HepG2 (cell line): ENCODE results near the gene NUDCD3. TPM values are rescaled to one million over a fixed set of nuclear protein-coding genes. Genes with fewer than 3 reads are reported as not detected.

ENCODE experiments used
- ATAC-seq: fragments of 200-7000 bp; cut with Tn5 transposase; 3 replicates; pipeline ENCODE4 v1.9.1; 2020; ENCODE audit warnings: mild to moderate bottlenecking, moderate library complexity
- BruUV-seq: library from RNA; stranded (reverse); fragments of 400-500 nt; replicated peaks from 2 replicates; lab custom pipeline; 2021; lab: Mats Ljungman, UMichigan
- CTCF ChIA-PET: fragments of 300-600 bp; formaldehyde crosslinking; extraction: SDS; loops from one replicate; lab custom pipeline; 2021; ENCODE audit warnings: low total read pairs, inconsistent platforms, low intra/inter-chr PET ratio; lab: Yijun Ruan, JAX
- POLR2A ChIA-PET: fragments of 350-600 bp; sonication (Branson Sonifier 250); formaldehyde crosslinking; loops from one replicate; lab custom pipeline; 2020; ENCODE audit warnings: antibody characterized with exemption, inconsistent platforms; lab: Yijun Ruan, JAX
- DNase-seq: peaks from one replicate; pipeline ENCODE4 v3.0.0-alpha.2; 2015; ENCODE audit warnings: low spot score
- FAIRE-seq: peaks from 3 replicates; lab custom pipeline; 2011; peaks lifted over from hg19 to GRCh38; lab: Jason Lieb, UNC
- H2AFZ ChIP-seq: one replicate; pipeline ENCODE4 v1.6.1; 2011; ENCODE audit warnings: low read length, inconsistent platforms
- H3K27ac ChIP-seq: fragments of 300-600 bp; 3 replicates; pipeline ENCODE4 v1.8.0; 2011; ENCODE audit warnings: mixed run types, mild to moderate bottlenecking, mixed read lengths, low read length, inconsistent platforms; ENCODE audit not compliant: insufficient read depth; ENCODE audit errors: extremely low read length
- H3K27me3 ChIP-seq, 2 experiments: fragments of 200-600 bp in 1 of 2; 2 replicates in 1 of 2; 3 replicates in 1 of 2; pipeline versions ENCODE4 v1.6.0 to v1.8.0; 2011; ENCODE audit warnings: low read length in 2 of 2, mild to moderate bottlenecking in 2 of 2, moderate library complexity in 2 of 2, inconsistent platforms in 1 of 2; ENCODE audit not compliant: insufficient read depth in 2 of 2, control insufficient read depth in 1 of 2
- H3K36me3 ChIP-seq, 2 experiments: fragments of 200-600 bp in 1 of 2; replicated peaks in 1 of 2; 2 replicates in 1 of 2; 3 replicates in 1 of 2; pipeline versions ENCODE4 v1.5.1 to v1.8.0; 2011; ENCODE audit warnings: low read length in 2 of 2, inconsistent platforms in 1 of 2; ENCODE audit not compliant: insufficient read depth in 2 of 2, control insufficient read depth in 1 of 2
- H3K4me1 ChIP-seq: 2 replicates; pipeline ENCODE4 v1.5.1; 2012; ENCODE audit warnings: low read length, inconsistent platforms; ENCODE audit not compliant: insufficient read depth
- H3K4me2 ChIP-seq: 2 replicates; pipeline ENCODE4 v1.6.0; 2011; ENCODE audit warnings: low read depth, low read length, inconsistent platforms
- H3K4me3 ChIP-seq, 3 experiments: fragments of 200-600 bp in 1 of 3; sonication (generic), shearing (Covaris generic) in 1 of 3; replicated peaks in 1 of 3; 2 replicates each; pipeline ENCODE4 v1.5.1; 2011 to 2016; ENCODE audit warnings: low read length in 3 of 3, inconsistent platforms in 2 of 3, low read depth in 2 of 3, mild to moderate bottlenecking in 2 of 3, control low read depth in 1 of 3, mixed read lengths in 1 of 3; ENCODE audit not compliant: insufficient read depth in 1 of 3
- H3K79me2 ChIP-seq: one replicate; pipeline ENCODE4 v1.6.1; 2011; ENCODE audit warnings: low read length, inconsistent platforms; ENCODE audit not compliant: insufficient read depth
- H3K9ac ChIP-seq: 2 replicates; pipeline ENCODE4 v1.6.0; 2011; ENCODE audit warnings: mild to moderate bottlenecking, low read depth, low read length, inconsistent platforms; ENCODE audit not compliant: insufficient read depth
- H3K9me3 ChIP-seq: 2 replicates; pipeline ENCODE4 v1.5.1; 2012; ENCODE audit warnings: mild to moderate bottlenecking, low read length
- H4K20me1 ChIP-seq: 2 replicates; pipeline ENCODE4 v1.6.0; 2011; ENCODE audit warnings: inconsistent platforms, mild to moderate bottlenecking, low read length, moderate library complexity; ENCODE audit not compliant: insufficient read depth
- CBX2 ChIP-seq, 2 experiments: fragments of 200-600 bp in 1 of 2; sonication (generic); formaldehyde crosslinking in 1 of 2; IDR thresholded peaks; 2 replicates each; pipeline versions ENCODE4 v1.7.0 to v1.8.1; 2018 to 2022; ENCODE audit warnings: low read depth in 2 of 2, low read length in 1 of 2, mild to moderate bottlenecking in 1 of 2, missing genetic modification reagents in 1 of 2
- GFI1 ChIP-seq: sonication (generic); formaldehyde crosslinking; IDR thresholded peaks from 2 replicates; pipeline ENCODE4 v1.5.0; 2020; ENCODE audit warnings: missing genetic modification reagents, mild to moderate bottlenecking, borderline replicate concordance
- HNRNPUL1 ChIP-seq: fragments of 200-400 bp; formaldehyde crosslinking; IDR thresholded peaks from 2 replicates; pipeline ENCODE4 v1.6.1; 2017; ENCODE audit warnings: low read depth, mild to moderate bottlenecking, low read length, moderate library complexity
- NFKB2 ChIP-seq: sonication (generic); formaldehyde crosslinking; IDR thresholded peaks from 2 replicates; pipeline ENCODE4 v1.4.0; 2020; ENCODE audit warnings: missing genetic modification reagents, borderline replicate concordance
- SALL2 ChIP-seq: sonication (generic); formaldehyde crosslinking; IDR thresholded peaks from 2 replicates; pipeline ENCODE4 v1.8.1; 2023; ENCODE audit warnings: mild to moderate bottlenecking, missing genetic modification reagents, inconsistent platforms
- WGBS: methylation state at CpG from one replicate; pipeline ENCODE4 v1.1.6; 2017; ENCODE audit warnings: low lambda C conversion rate; 5-methylcytosine and 5-hydroxymethylcytosine counted together
- in situ Hi-C: cut with HindIII; loops from 2 replicates; pipeline ENCODE4 v1.10.0; 2017; ENCODE audit warnings: low pct_unique_long_range_greater_than_20kb; ENCODE audit not compliant: extremely low pct_ligation_motif_present
- intact Hi-C: fragments of 100-400 bp; cut with micrococcal nuclease; formaldehyde crosslinking; loops from one replicate; pipeline ENCODE4 v1.10.0; 2022; ENCODE audit not compliant: unreplicated experiment
- polyA plus RNA-seq, 8 experiments: library from polyadenylated mRNA; depleted of rRNA in 3 of 8; stranded (reverse) in 7 of 8; unstranded in 1 of 8; fragments of >200 nt; fragmentation: Illumina TruSeq in 4 of 8; extraction: Trizol in 4 of 8; gene quantifications; 2 replicates each; pipeline versions ENCODE4 v1.2.1 to v1.2.3, GENCODE V29; 2011 to 2016; ENCODE audit warnings: low read depth in 4 of 8, missing spikeins in 1 of 8, mixed read lengths in 1 of 8; ENCODE audit not compliant: insufficient read depth in 1 of 8
- total RNA-seq, 5 experiments: library from RNA; depleted of rRNA; stranded (reverse); fragments of >200 nt; fragmentation: Illumina TruSeq; extraction: Trizol; gene quantifications; 2 replicates each; pipeline ENCODE4 v1.2.3, GENCODE V29; 2016; ENCODE audit warnings: low read depth in 1 of 5
- TF ChIP-seq, protein P1 (sequence below): sonication (generic); formaldehyde crosslinking; IDR thresholded peaks from 2 replicates; pipeline ENCODE4 v1.4.0; 2020; ENCODE audit warnings: missing genetic modification reagents
- TF ChIP-seq, protein P2 (sequence below): sonication (generic); formaldehyde crosslinking; IDR thresholded peaks from 2 replicates; pipeline ENCODE4 v1.4.0; 2020; ENCODE audit warnings: missing genetic modification reagents

The NUDCD3 gene
- total and polyA plus RNA-seq, 2 of the 13 experiments (the other 11 are each of a cell fraction or from before 2014, with no cell fraction given), result 20.8 to 49.9 TPM

DNA sequence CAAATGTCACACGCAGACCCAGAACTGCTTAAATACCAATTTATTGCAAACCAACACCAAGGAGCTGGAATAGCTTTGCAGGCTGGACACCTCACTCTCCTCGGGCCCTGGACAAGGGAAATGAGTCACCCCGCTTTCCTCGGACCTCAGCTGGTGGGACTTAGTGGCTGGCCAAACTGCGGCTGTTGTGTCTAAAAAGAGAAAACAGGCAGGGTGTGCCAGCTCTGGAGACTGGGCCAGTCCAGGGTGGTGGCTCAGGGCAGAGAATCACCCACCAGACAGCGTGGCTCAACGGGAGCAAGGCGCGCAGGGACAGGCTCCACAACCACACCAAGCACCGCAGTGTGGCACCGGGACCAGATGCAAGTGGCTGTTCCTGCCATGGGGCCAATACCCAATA lies 106.9 kb downstream of the NUDCD3 start:
- no peak for FAIRE-seq
- H3K4me3 ChIP-seq, result no peak overlapping the region
- intact Hi-C loops (no loop called here), in situ Hi-C loops (no loop called here)
- no peak for DNase-seq
- peaks cover 14% of the 10 kb centered on the region for H3K4me1 ChIP-seq
- H4K20me1 ChIP-seq, result no peaks in the 10 kb centered on the region
- H3K9me3 ChIP-seq, result no peaks in the 10 kb centered on the region
- no peak overlapping the region for H3K9ac ChIP-seq
- ATAC-seq, result no peak
- no peaks in the 10 kb centered on the region for H3K79me2 ChIP-seq
- peaks cover 12 to 32% of the 10 kb centered on the region in 2 experiments; a peak in 4 of 5 replicates for H3K36me3 ChIP-seq
- WGBS, result 96% methylated on average over 9 of the region's 11 CpGs
- no peak overlapping the region for H2AFZ ChIP-seq
- CTCF ChIA-PET, result no interaction called here
- H3K27ac ChIP-seq, result no peak overlapping the region
- no peaks in the 10 kb centered on the region for H3K27me3 ChIP-seq
- no peak overlapping the region for H3K4me2 ChIP-seq
- POLR2A ChIA-PET, result no interaction called here
- no TSS peak for BruUV-seq
- TF ChIP-seq SALL2 (no peak), CBX2 (IDR thresholded peaks at IDR 0.05; ENCODE audit: low read depth, low read length) (no peak), CBX2 (CRISPR knock-in tag; IDR thresholded peaks at IDR 0.05; ENCODE audit: low read depth) (no peak), NFKB2 (CRISPR knock-in tag) (no peak), HNRNPUL1 (no peak), GFI1 (CRISPR knock-in tag) (no peak)
- TF ChIP-seq, protein P1, sequence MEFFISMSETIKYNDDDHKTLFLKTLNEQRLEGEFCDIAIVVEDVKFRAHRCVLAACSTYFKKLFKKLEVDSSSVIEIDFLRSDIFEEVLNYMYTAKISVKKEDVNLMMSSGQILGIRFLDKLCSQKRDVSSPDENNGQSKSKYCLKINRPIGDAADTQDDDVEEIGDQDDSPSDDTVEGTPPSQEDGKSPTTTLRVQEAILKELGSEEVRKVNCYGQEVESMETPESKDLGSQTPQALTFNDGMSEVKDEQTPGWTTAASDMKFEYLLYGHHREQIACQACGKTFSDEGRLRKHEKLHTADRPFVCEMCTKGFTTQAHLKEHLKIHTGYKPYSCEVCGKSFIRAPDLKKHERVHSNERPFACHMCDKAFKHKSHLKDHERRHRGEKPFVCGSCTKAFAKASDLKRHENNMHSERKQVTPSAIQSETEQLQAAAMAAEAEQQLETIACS, result no peak
- TF ChIP-seq, protein P2, sequence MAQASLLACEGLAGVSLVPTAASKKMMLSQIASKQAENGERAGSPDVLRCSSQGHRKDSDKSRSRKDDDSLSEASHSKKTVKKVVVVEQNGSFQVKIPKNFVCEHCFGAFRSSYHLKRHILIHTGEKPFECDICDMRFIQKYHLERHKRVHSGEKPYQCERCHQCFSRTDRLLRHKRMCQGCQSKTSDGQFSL (CRISPR knock-in tag), result no peak
- TF ChIP-seq, all 625 proteins: peak for 0
